Measurements from ENCODE around the gene CD209. TPM values are rescaled to one million over a fixed set of nuclear protein-coding genes. Genes with fewer than 3 reads are reported as not detected.
A peak's percentile ranks its signal among the peaks of the same experiment; 100 is the strongest.

Gene CD209
- total RNA-seq, 1 experiment from 2014 or later = not detected

- H3K4me1 ChIP-seq (ENCODE audit: insufficient read depth, low read length, poor library complexity, severe bottlenecking) = no peaks in the 10 kb centered on the region
- H3K4me3 ChIP-seq (ENCODE audit: low read depth, low read length, poor library complexity, severe bottlenecking) = no peak overlapping the region
- DNase-seq (ENCODE audit: low spot score) = no peak
- H3K9me3 ChIP-seq (ENCODE audit: low read depth, low read length, poor library complexity, severe bottlenecking) = peaks cover 13% of the 10 kb centered on the region
- intact Hi-C loops (cut with micrococcal nuclease; ENCODE audit: unreplicated experiment) = no loop called here
- TF ChIP-seq EZH2 (IDR thresholded peaks at IDR 0.05; ENCODE audit: borderline replicate concordance, low read depth, low read length, poor library complexity, severe bottlenecking) (no peak), CTCF (conservative IDR thresholded peaks at IDR 0.05; ENCODE audit: low read depth, low read length) (no peak)
- H3K36me3 ChIP-seq (ENCODE audit: insufficient read depth, low read length, poor library complexity, severe bottlenecking) = no peaks in the 10 kb centered on the region
- H3K27ac ChIP-seq (ENCODE audit: low read depth, low read length, poor library complexity, severe bottlenecking) = no peak overlapping the region
- BruUV-seq (replicated peaks) = no TSS peak
- ChIA-PET CTCF (no interaction called here), POLR2A (ENCODE audit: low non-redundant PET) (no interaction called here)
- no peaks in the 10 kb centered on the region for H3K27me3 ChIP-seq (replicated peaks; ENCODE audit: insufficient read depth, low read depth, low read length, poor library complexity)
Measured at GRCh38 chr19:7756258-7756657, 8.9 kb upstream of the CD209 start.

GRCh38 chr19:7751157-7751783 is 3.9 kb upstream of the CD209 start:
- intact Hi-C loops (cut with micrococcal nuclease; ENCODE audit: unreplicated experiment) = no loop called here
- Histone ChIP-seq H3K27ac (ENCODE audit: low read depth, low read length, poor library complexity, severe bottlenecking) (no peak overlapping the region), H3K36me3 (ENCODE audit: insufficient read depth, low read length, poor library complexity, severe bottlenecking) (no peaks in the 10 kb centered on the region), H3K27me3 (replicated peaks; ENCODE audit: insufficient read depth, low read depth, low read length, poor library complexity) (no peaks in the 10 kb centered on the region), H3K9me3 (ENCODE audit: low read depth, low read length, poor library complexity, severe bottlenecking) (no peaks in the 10 kb centered on the region), H3K4me3 (ENCODE audit: low read depth, low read length, poor library complexity, severe bottlenecking) (no peak overlapping the region), H3K4me1 (ENCODE audit: insufficient read depth, low read length, poor library complexity, severe bottlenecking) (no peaks in the 10 kb centered on the region)
- no TSS peak for BruUV-seq (replicated peaks)
- CTCF ChIA-PET = no interaction called here
- TF ChIP-seq CTCF (conservative IDR thresholded peaks at IDR 0.05; ENCODE audit: low read depth, low read length) (no peak), EZH2 (IDR thresholded peaks at IDR 0.05; ENCODE audit: borderline replicate concordance, low read depth, low read length, poor library complexity, severe bottlenecking) (no peak)
- POLR2A ChIA-PET (ENCODE audit: low non-redundant PET) = no interaction called here
- DNase-seq (ENCODE audit: low spot score) = no peak

- TF ChIP-seq CTCF (conservative IDR thresholded peaks at IDR 0.05; ENCODE audit: low read depth, low read length) (peak; percentile 46), EZH2 (IDR thresholded peaks at IDR 0.05; ENCODE audit: borderline replicate concordance, low read depth, low read length, poor library complexity, severe bottlenecking) (no peak)
- intact Hi-C loops (cut with micrococcal nuclease; ENCODE audit: unreplicated experiment) = no loop called here
- H3K4me1 ChIP-seq (ENCODE audit: insufficient read depth, low read length, poor library complexity, severe bottlenecking) = no peaks in the 10 kb centered on the region
- no peak overlapping the region for H3K27ac ChIP-seq (ENCODE audit: low read depth, low read length, poor library complexity, severe bottlenecking)
- no peaks in the 10 kb centered on the region for H3K9me3 ChIP-seq (ENCODE audit: low read depth, low read length, poor library complexity, severe bottlenecking)
- H3K36me3 ChIP-seq (ENCODE audit: insufficient read depth, low read length, poor library complexity, severe bottlenecking) = no peaks in the 10 kb centered on the region
- no TSS peak for BruUV-seq (replicated peaks)
- CTCF ChIA-PET = no interaction called here
- DNase-seq (ENCODE audit: low spot score) = peak; percentile 27
- POLR2A ChIA-PET (ENCODE audit: low non-redundant PET) = no interaction called here
- H3K4me3 ChIP-seq (ENCODE audit: low read depth, low read length, poor library complexity, severe bottlenecking) = no peak overlapping the region
- H3K27me3 ChIP-seq (replicated peaks; ENCODE audit: insufficient read depth, low read depth, low read length, poor library complexity) = peaks cover 6% of the 10 kb centered on the region
Measured at GRCh38 chr19:7748756-7749155, 1.4 kb upstream of the CD209 start.

All from A673 (cell line).